HepG2 (cell line): ENCODE measurements around the gene NTN3. TPM values are rescaled to one million over a fixed set of nuclear protein-coding genes. Genes with fewer than 3 reads are reported as not detected.

Experiments
- AFF4 ChIP-seq: sonication (generic); formaldehyde crosslinking; IDR thresholded peaks from 2 replicates; pipeline ENCODE4 v1.4.0; 2020; ENCODE audit warnings: missing genetic modification reagents
- BORCS8-MEF2B ChIP-seq: sonication (generic); formaldehyde crosslinking; IDR thresholded peaks from 2 replicates; pipeline ENCODE4 v1.8.0; 2022; ENCODE audit warnings: mild to moderate bottlenecking, missing genetic modification reagents
- BRD4 ChIP-seq: sonication (generic); formaldehyde crosslinking; IDR thresholded peaks from 2 replicates; pipeline ENCODE4 v1.4.0; 2020; ENCODE audit warnings: missing genetic modification reagents
- CENPT ChIP-seq: sonication (generic); formaldehyde crosslinking; IDR thresholded peaks from 2 replicates; pipeline ENCODE4 v1.8.0; 2022; ENCODE audit warnings: low read depth, mild to moderate bottlenecking, moderate library complexity, missing genetic modification reagents
- CHD2 ChIP-seq: IDR thresholded peaks from 2 replicates; pipeline ENCODE4 v1.6.1; 2011; ENCODE audit warnings: low read depth, low read length, improper control_type of control experiment
- KLF6 ChIP-seq: IDR thresholded peaks from 2 replicates; pipeline ENCODE4 v1.8.0; 2016; ENCODE audit warnings: missing biosample characterization, missing genetic modification reagents
- POLR2A ChIP-seq, 2 experiments: IDR thresholded peaks; 2 replicates each; pipeline ENCODE4 v1.6.1; 2011; ENCODE audit warnings: low read depth in 2 of 2, low read length in 2 of 2, mild to moderate bottlenecking in 1 of 2, moderate library complexity in 1 of 2; ENCODE audit not compliant: insufficient read depth in 1 of 2
- SALL1 ChIP-seq: sonication (generic); formaldehyde crosslinking; IDR thresholded peaks from 2 replicates; pipeline ENCODE4 v1.8.0; 2022; ENCODE audit warnings: mild to moderate bottlenecking, missing genetic modification reagents
- TBX2 ChIP-seq: sonication (generic); formaldehyde crosslinking; IDR thresholded peaks from 2 replicates; pipeline ENCODE4 v1.5.0; 2020; ENCODE audit warnings: missing genetic modification reagents, mild to moderate bottlenecking, borderline replicate concordance
- XRCC5 ChIP-seq: fragments of 200-400 bp; formaldehyde crosslinking; optimal IDR thresholded peaks from 2 replicates; pipeline ENCODE3; 2017; ENCODE audit warnings: mild to moderate bottlenecking, low read length
- ZFY ChIP-seq: sonication (generic); formaldehyde crosslinking; IDR thresholded peaks from 2 replicates; pipeline ENCODE4 v1.4.0; 2020; ENCODE audit warnings: missing genetic modification reagents
- ZKSCAN1 ChIP-seq: fragments of 150-350 bp; IDR thresholded peaks from 2 replicates; pipeline ENCODE4 v1.6.1; 2014; ENCODE audit warnings: low read length
- ZNF160 ChIP-seq: sonication (generic); formaldehyde crosslinking; IDR thresholded peaks from 2 replicates; pipeline ENCODE4 v1.8.0; 2022; ENCODE audit warnings: mild to moderate bottlenecking, inconsistent platforms, missing genetic modification reagents
- ZNF180 ChIP-seq: sonication (generic); formaldehyde crosslinking; IDR thresholded peaks from 2 replicates; pipeline ENCODE4 v1.4.0; 2020; ENCODE audit warnings: low read depth, missing genetic modification reagents, borderline replicate concordance
- ZNF234 ChIP-seq: sonication (generic); formaldehyde crosslinking; conservative IDR thresholded peaks from 2 replicates; pipeline ENCODE4 v1.5.1; 2020; ENCODE audit warnings: mild to moderate bottlenecking, missing genetic modification reagents
- ZNF468 ChIP-seq: sonication (generic); formaldehyde crosslinking; IDR thresholded peaks from 2 replicates; pipeline ENCODE4 v1.8.0; 2022; ENCODE audit warnings: mild to moderate bottlenecking, moderate library complexity, missing genetic modification reagents
- ZNF574 ChIP-seq: sonication (generic); formaldehyde crosslinking; IDR thresholded peaks from 2 replicates; pipeline ENCODE4 v1.4.0; 2020; ENCODE audit warnings: missing genetic modification reagents
- ZNF792 ChIP-seq: IDR thresholded peaks from 2 replicates; pipeline ENCODE4 v1.6.1; 2016
- ZNF816 ChIP-seq: sonication (generic); formaldehyde crosslinking; IDR thresholded peaks from 2 replicates; pipeline ENCODE4 v1.8.0; 2022; ENCODE audit warnings: missing genetic modification reagents, mild to moderate bottlenecking, borderline replicate concordance
- polyA plus RNA-seq, 8 experiments: library from polyadenylated mRNA; depleted of rRNA in 3 of 8; stranded (reverse) in 7 of 8; unstranded in 1 of 8; fragments of >200 nt; fragmentation: Illumina TruSeq in 4 of 8; extraction: Trizol in 4 of 8; gene quantifications; 2 replicates each; pipeline versions ENCODE4 v1.2.1 to v1.2.3, GENCODE V29; 2011 to 2016; ENCODE audit warnings: low read depth in 4 of 8, missing spikeins in 1 of 8, mixed read lengths in 1 of 8; ENCODE audit not compliant: insufficient read depth in 1 of 8
- total RNA-seq, 5 experiments: library from RNA; depleted of rRNA; stranded (reverse); fragments of >200 nt; fragmentation: Illumina TruSeq; extraction: Trizol; gene quantifications; 2 replicates each; pipeline ENCODE4 v1.2.3, GENCODE V29; 2016; ENCODE audit warnings: low read depth in 1 of 5
- TF ChIP-seq, protein P1 (sequence below): sonication (generic); formaldehyde crosslinking; IDR thresholded peaks from 2 replicates; pipeline ENCODE4 v1.8.1; 2023; ENCODE audit warnings: missing genetic modification reagents, mild to moderate bottlenecking, borderline replicate concordance
- TF ChIP-seq, protein P2 (sequence below): sonication (generic); formaldehyde crosslinking; conservative IDR thresholded peaks from 2 replicates; pipeline ENCODE4 v1.4.0; 2020; ENCODE audit warnings: missing genetic modification reagents

NTN3 gene
- total and polyA plus RNA-seq, 2 of the 13 experiments (the other 11 are each of a cell fraction or from before 2014, with no cell fraction given), result 0.09 to 0.20 TPM

DNA sequence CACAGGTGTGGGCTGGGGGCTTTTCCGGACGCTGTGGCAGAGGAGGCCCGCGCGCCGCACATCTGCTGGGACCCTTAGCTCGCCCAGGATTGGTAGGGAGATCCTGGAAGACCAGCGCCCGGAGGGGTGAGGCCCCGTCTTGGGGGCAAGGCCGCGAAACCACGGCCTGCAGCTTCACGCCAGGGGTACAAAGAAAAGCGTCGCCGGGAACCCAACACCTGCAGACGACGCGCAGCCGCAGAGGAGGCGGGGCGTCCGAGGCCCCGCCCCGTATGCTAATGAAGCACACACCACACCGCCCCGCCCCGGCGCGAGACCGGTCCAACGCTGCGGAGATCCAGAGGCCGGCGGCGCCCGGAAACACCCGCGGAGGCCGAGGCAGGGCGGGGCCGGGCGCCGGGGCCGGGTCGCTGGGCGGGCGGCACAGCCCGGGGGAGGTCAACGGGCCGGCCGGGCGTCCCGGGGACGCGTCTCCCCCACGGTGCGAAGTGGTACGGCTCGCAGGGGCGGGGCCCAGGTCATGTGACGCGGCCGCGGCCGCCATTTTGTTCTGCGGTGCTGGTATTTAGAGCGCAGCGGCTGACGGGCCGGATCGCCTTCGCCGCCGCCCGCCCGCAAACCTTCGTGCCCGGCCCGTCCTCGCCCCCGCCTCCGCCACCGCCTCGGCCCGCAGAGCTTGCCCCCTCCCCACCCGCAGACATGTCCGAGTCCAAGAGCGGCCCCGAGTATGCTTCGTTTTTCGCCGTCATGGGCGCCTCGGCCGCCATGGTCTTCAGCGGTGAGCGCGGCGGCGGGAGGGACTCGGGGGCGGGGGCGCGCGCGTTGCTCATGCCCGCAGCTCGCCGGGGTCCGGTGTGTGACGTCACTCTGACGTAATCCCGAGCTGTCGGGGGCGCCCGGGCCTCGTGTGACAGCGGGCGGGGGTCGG lies 42.6 kb downstream of the NTN3 start, which contains the start of gene ATP6V0C (continued):
- no peak; the same call in 1 of the 2 replicates for TF ChIP-seq AFF4 (CRISPR knock-in tag)
- 0 out of 2 replicates have a peak, but pooled peaks have one; percentile 29 for TF ChIP-seq KLF6
- peak; percentile 76 for TF ChIP-seq ZFY (CRISPR knock-in tag)
- 0 out of 2 replicates have a peak, but pooled peaks have one; percentile 29 for TF ChIP-seq ZNF792
- peak; percentile 82 to 86 for TF ChIP-seq POLR2A (IDR thresholded peaks at IDR 0.05; ENCODE audit: insufficient read depth in 1 of 2, low read depth in 2 of 2, low read length in 2 of 2)
- peak; percentile 52; the same call in 1 of the 2 replicates for TF ChIP-seq BORCS8-MEF2B
- TF ChIP-seq ZNF468 (CRISPR knock-in tag), result no peak
- no peak for TF ChIP-seq ZKSCAN1
- TF ChIP-seq, protein P1, sequence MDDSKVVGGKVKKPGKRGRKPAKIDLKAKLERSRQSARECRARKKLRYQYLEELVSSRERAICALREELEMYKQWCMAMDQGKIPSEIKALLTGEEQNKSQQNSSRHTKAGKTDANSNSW (CRISPR knock-in tag), result peak; percentile 56; the same call in 1 of the 2 replicates
- peak; percentile 45; the same call in 1 of the 2 replicates for TF ChIP-seq TBX2 (CRISPR knock-in tag)
- TF ChIP-seq ZNF160 (CRISPR knock-in tag), result 0 out of 2 replicates have a peak, but pooled peaks have one; percentile 11
- TF ChIP-seq ZNF180 (CRISPR knock-in tag), result 0 out of 2 replicates have a peak, but pooled peaks have one; percentile 34
- peak; percentile 86 for TF ChIP-seq ZNF574 (CRISPR knock-in tag)
- TF ChIP-seq SALL1, result peak; percentile 39
- TF ChIP-seq, protein P2, sequence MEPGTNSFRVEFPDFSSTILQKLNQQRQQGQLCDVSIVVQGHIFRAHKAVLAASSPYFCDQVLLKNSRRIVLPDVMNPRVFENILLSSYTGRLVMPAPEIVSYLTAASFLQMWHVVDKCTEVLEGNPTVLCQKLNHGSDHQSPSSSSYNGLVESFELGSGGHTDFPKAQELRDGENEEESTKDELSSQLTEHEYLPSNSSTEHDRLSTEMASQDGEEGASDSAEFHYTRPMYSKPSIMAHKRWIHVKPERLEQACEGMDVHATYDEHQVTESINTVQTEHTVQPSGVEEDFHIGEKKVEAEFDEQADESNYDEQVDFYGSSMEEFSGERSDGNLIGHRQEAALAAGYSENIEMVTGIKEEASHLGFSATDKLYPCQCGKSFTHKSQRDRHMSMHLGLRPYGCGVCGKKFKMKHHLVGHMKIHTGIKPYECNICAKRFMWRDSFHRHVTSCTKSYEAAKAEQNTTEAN, result peak; percentile 40; the same call in 1 of the 2 replicates
- 0 out of 2 replicates have a peak, but pooled peaks have one; percentile 35 for TF ChIP-seq BRD4 (CRISPR knock-in tag)
- TF ChIP-seq CENPT (CRISPR knock-in tag), result no peak
- TF ChIP-seq XRCC5, result peak; percentile 50
- TF ChIP-seq ZNF234 (CRISPR knock-in tag), result peak; percentile 37; the same call in 1 of the 2 replicates
- no peak for TF ChIP-seq CHD2
- TF ChIP-seq ZNF816 (CRISPR knock-in tag), result no peak
